Mesendoderm (in vitro differentiated cells): ENCODE results near the gene SDR42E1.
A peak's percentile ranks its signal among the peaks of the same experiment; 100 is the strongest.

ENCODE experiments used
- DNase-seq: peaks from one replicate; pipeline ENCODE4 v3.0.0; 2013
- H2AK5ac ChIP-seq: 2 replicates; pipeline ENCODE4 v1.6.1; 2013; ENCODE audit warnings: low read length, inconsistent platforms
- H2BK120ac ChIP-seq: 2 replicates; pipeline ENCODE4 v1.6.1; 2013; ENCODE audit warnings: low read depth, mild to moderate bottlenecking, low read length, moderate library complexity, mixed read lengths
- H2BK15ac ChIP-seq: replicated peaks from 2 replicates; pipeline ENCODE4 v1.6.1; 2013; ENCODE audit warnings: low read depth, mild to moderate bottlenecking, moderate library complexity
- H2BK5ac ChIP-seq: 2 replicates; pipeline ENCODE4 v1.6.1; 2013; ENCODE audit warnings: low read length, inconsistent platforms
- H3K18ac ChIP-seq: 2 replicates; pipeline ENCODE4 v1.6.1; 2013; ENCODE audit warnings: mild to moderate bottlenecking, low read length, mixed read lengths
- H3K23ac ChIP-seq: one replicate; pipeline ENCODE4 v1.6.1; 2013; ENCODE audit warnings: low read length
- H3K27ac ChIP-seq: 2 replicates; pipeline ENCODE4 v1.5.1; 2013; ENCODE audit warnings: low read depth, mild to moderate bottlenecking, inconsistent platforms, low read length, moderate library complexity
- H3K27me3 ChIP-seq: 2 replicates; pipeline ENCODE4 v1.6.1; 2013; ENCODE audit warnings: low read length, control low read depth, mild to moderate bottlenecking, inconsistent platforms; ENCODE audit not compliant: insufficient read depth, poor library complexity
- H3K36me3 ChIP-seq: 2 replicates; pipeline ENCODE4 v1.6.1; 2013; ENCODE audit warnings: low read length, inconsistent platforms; ENCODE audit not compliant: control insufficient read depth, insufficient read depth
- H3K4ac ChIP-seq: one replicate; pipeline ENCODE4 v1.6.1; 2013; ENCODE audit warnings: low read depth, mild to moderate bottlenecking, low read length, moderate library complexity
- H3K4me1 ChIP-seq: 2 replicates; pipeline ENCODE4 v1.6.1; 2013; ENCODE audit warnings: low read depth, low read length, inconsistent platforms; ENCODE audit not compliant: control insufficient read depth
- H3K4me2 ChIP-seq: 2 replicates; pipeline ENCODE4 v1.6.1; 2013; ENCODE audit warnings: low read length
- H3K4me3 ChIP-seq: 2 replicates; pipeline ENCODE4 v1.5.1; 2013; ENCODE audit warnings: mild to moderate bottlenecking, low read length
- H3K56ac ChIP-seq: one replicate; pipeline ENCODE4 v1.6.1; 2013; ENCODE audit warnings: low read length
- H3K79me1 ChIP-seq: 2 replicates; pipeline ENCODE4 v1.6.1; 2013; ENCODE audit warnings: low read length, inconsistent platforms
- H3K79me2 ChIP-seq: 2 replicates; pipeline ENCODE4 v1.6.1; 2013; ENCODE audit warnings: mild to moderate bottlenecking, low read length; ENCODE audit not compliant: control insufficient read depth, insufficient read depth
- H3K9ac ChIP-seq: 2 replicates; pipeline ENCODE4 v1.6.1; 2013; ENCODE audit warnings: low read length, inconsistent platforms
- H4K5ac ChIP-seq: one replicate; pipeline ENCODE4 v1.6.1; 2013; ENCODE audit warnings: low read length
- H4K8ac ChIP-seq: one replicate; pipeline ENCODE4 v1.6.1; 2013; ENCODE audit warnings: low read depth, mild to moderate bottlenecking, control low read depth, low read length, moderate library complexity
- WGBS: extraction: QIAGEN DNeasy Blood & Tissue Kit; methylation state at CpG from one replicate; pipeline ENCODE4 v1.1.7; 2013; ENCODE audit warnings: low lambda C conversion rate, missing lambda C conversion rate; ENCODE audit not compliant: insufficient coverage; ENCODE audit errors: extremely low coverage; 5-methylcytosine and 5-hydroxymethylcytosine counted together

SDR42E1 gene

DNA sequence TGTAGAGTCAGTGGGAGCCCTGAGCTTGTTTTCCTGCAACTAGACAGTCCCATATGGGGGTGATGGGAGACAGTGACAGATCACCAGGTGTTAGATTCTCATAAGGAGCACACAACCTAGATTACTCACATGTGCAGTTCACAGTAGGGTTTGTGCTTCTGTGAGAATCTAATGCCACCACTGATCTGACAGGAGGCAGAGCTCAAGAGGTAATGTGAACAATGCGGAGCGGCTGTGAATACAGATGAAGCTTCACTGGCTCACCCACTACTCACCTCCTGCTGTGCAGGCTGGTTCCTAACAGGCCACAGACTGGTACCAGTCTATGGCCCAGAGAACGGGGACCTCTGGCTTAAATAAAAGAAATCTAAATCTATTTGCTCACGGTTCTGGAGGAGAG lies 13.6 kb upstream of the SDR42E1 start:
- Histone ChIP-seq H3K4me2 (no peak overlapping the region), H3K23ac (no peak overlapping the region), H3K9ac (no peak overlapping the region), H2BK15ac (no peak overlapping the region), H4K8ac (no peak overlapping the region), H3K36me3 (no peaks in the 10 kb centered on the region), H3K18ac (no peak overlapping the region), H4K5ac (no peak overlapping the region), H3K56ac (no peak overlapping the region), H3K79me1 (no peaks in the 10 kb centered on the region), H3K4me1 (no peaks in the 10 kb centered on the region), H2AK5ac (no peak overlapping the region), H3K4me3 (no peak overlapping the region), H2BK5ac (no peak overlapping the region), H3K79me2 (no peaks in the 10 kb centered on the region), H3K27ac (no peak overlapping the region), H2BK120ac (no peak overlapping the region), H3K27me3 (no peaks in the 10 kb centered on the region), H3K4ac (no peak overlapping the region)
- WGBS: no CpG with 5 or more reads among the region's 4 CpGs
- no peak for DNase-seq

DNA sequence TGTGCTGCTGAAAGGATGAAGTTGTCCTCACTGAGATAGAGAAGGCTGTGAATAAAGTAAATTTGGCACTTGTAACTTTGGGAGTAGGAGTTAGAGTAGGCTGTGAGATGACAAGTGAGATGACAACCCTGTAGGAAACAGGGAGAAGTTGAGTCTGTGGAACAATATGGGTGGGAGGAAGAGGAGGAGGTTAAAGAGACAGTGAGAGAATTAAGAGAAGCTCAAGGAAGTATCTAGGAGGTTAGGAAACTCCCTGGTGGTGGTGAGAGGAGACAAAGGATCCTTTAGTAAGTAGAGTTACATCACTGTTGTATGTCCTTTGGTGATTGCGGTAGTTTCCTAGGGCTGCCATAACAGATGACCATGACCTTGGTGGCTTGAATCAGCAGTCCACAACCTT lies 13.0 kb upstream of the SDR42E1 start:
- no peak overlapping the region for H3K56ac ChIP-seq
- DNase-seq: no peak
- no peak overlapping the region for H3K4ac ChIP-seq
- no peak overlapping the region for H3K27ac ChIP-seq
- WGBS: no CpG with 5 or more reads among the region's 1 CpG
- H3K23ac ChIP-seq: no peak overlapping the region
- no peaks in the 10 kb centered on the region for H3K79me2 ChIP-seq
- no peak overlapping the region for H3K4me2 ChIP-seq
- no peak overlapping the region for H3K9ac ChIP-seq
- H3K36me3 ChIP-seq: no peaks in the 10 kb centered on the region
- no peak overlapping the region for H4K8ac ChIP-seq
- no peaks in the 10 kb centered on the region for H3K79me1 ChIP-seq
- no peak overlapping the region for H2BK5ac ChIP-seq
- H4K5ac ChIP-seq: no peak overlapping the region
- no peaks in the 10 kb centered on the region for H3K27me3 ChIP-seq
- no peaks in the 10 kb centered on the region for H3K4me1 ChIP-seq
- no peak overlapping the region for H3K18ac ChIP-seq
- H2BK15ac ChIP-seq: no peak overlapping the region
- no peak overlapping the region for H3K4me3 ChIP-seq
- no peak overlapping the region for H2AK5ac ChIP-seq
- no peak overlapping the region for H2BK120ac ChIP-seq

DNA sequence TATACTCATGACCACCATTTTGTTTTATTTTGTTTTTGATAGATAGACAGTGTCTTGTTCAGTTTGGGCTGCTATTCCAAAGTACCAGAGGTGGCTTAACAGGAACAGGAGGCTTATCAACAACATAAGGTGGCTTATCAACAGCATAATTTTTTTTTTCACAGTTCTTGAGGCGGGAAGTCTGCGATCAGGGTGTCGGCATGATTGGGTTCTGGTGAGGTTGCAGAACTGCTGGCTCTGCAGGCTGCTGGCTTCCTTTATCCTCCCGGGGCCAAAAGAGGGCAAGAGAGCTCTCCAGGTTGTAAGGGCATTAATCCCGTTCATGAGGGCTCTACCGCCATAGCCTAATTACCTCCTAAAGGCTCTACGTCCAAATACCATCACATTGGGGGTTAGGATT lies 11.9 kb upstream of the SDR42E1 start:
- WGBS: no CpG with 5 or more reads among the region's 7 CpGs
- Histone ChIP-seq H3K18ac (no peak overlapping the region), H3K4me2 (no peak overlapping the region), H3K56ac (no peak overlapping the region), H3K4me1 (no peaks in the 10 kb centered on the region), H3K4me3 (no peak overlapping the region), H4K8ac (no peak overlapping the region), H4K5ac (no peak overlapping the region), H3K27ac (no peak overlapping the region), H3K4ac (no peak overlapping the region), H3K79me1 (no peaks in the 10 kb centered on the region), H3K9ac (no peak overlapping the region), H2BK15ac (no peak overlapping the region), H2BK120ac (no peak overlapping the region), H3K23ac (no peak overlapping the region), H3K27me3 (no peaks in the 10 kb centered on the region), H3K79me2 (no peaks in the 10 kb centered on the region), H2BK5ac (no peak overlapping the region), H3K36me3 (no peaks in the 10 kb centered on the region), H2AK5ac (no peak overlapping the region)
- peak; percentile 52 for DNase-seq

DNA sequence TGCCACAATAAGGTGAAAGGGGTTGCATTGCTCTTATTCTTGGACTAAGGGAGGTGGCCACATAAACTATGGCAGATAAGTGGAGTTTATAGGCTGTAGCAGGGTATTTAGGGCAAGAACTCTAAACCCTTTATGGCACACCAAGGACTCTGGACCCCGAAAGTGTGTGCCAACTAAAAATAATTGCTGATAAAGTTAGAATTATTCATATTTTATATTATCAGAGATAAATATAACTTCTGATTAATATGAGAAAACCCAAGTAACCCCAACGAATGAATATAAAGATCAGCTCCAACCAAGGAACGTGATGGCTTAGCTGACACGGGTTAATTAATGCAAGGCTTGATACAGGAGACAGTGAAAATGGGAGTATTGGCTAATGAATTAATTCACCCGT lies 8.8 kb upstream of the SDR42E1 start:
- no peak for DNase-seq
- no peak overlapping the region for H3K4ac ChIP-seq
- H2BK120ac ChIP-seq: no peak overlapping the region
- H2BK5ac ChIP-seq: no peak overlapping the region
- no peak overlapping the region for H3K18ac ChIP-seq
- H3K56ac ChIP-seq: no peak overlapping the region
- H2BK15ac ChIP-seq: no peak overlapping the region
- H3K9ac ChIP-seq: no peak overlapping the region
- no CpG with 5 or more reads among the region's 5 CpGs for WGBS
- no peak overlapping the region for H3K23ac ChIP-seq
- H2AK5ac ChIP-seq: no peak overlapping the region
- no peak overlapping the region for H4K8ac ChIP-seq
- H3K4me3 ChIP-seq: no peak overlapping the region
- no peaks in the 10 kb centered on the region for H3K36me3 ChIP-seq
- H3K79me1 ChIP-seq: no peaks in the 10 kb centered on the region
- no peaks in the 10 kb centered on the region for H3K79me2 ChIP-seq
- no peak overlapping the region for H4K5ac ChIP-seq
- H3K4me1 ChIP-seq: no peaks in the 10 kb centered on the region
- H3K27me3 ChIP-seq: no peaks in the 10 kb centered on the region
- no peak overlapping the region for H3K27ac ChIP-seq
- no peak overlapping the region for H3K4me2 ChIP-seq

DNA sequence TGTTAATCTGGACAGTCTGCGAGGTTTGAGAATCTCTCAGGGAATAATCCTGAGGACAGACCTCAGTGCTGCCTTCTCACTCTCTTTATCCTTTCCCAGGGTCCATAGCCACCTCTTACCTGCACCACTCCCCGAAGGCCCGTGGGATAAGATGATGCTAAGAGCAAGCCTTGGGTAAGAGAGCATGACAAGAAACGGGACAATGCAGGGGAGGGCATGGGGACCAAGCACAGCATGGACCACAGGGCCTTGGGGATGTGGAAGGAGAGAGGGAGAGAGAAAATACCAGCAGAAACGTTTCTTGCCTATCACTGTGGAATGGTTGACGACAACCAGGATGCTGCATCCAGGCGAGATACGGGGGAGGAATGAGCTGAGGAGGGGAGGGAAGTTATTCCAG lies 8.3 kb upstream of the SDR42E1 start:
- Histone ChIP-seq H4K5ac (no peak overlapping the region), H2BK120ac (no peak overlapping the region), H3K4me3 (no peak overlapping the region), H4K8ac (no peak overlapping the region), H2BK5ac (no peak overlapping the region), H3K27me3 (no peaks in the 10 kb centered on the region), H3K4ac (no peak overlapping the region), H2AK5ac (no peak overlapping the region), H3K79me2 (no peaks in the 10 kb centered on the region), H3K18ac (no peak overlapping the region), H3K4me2 (no peak overlapping the region), H3K79me1 (no peaks in the 10 kb centered on the region), H3K36me3 (no peaks in the 10 kb centered on the region), H3K27ac (no peak overlapping the region), H3K23ac (no peak overlapping the region), H2BK15ac (no peak overlapping the region), H3K4me1 (no peaks in the 10 kb centered on the region), H3K9ac (no peak overlapping the region), H3K56ac (no peak overlapping the region)
- no CpG with 5 or more reads among the region's 8 CpGs for WGBS
- DNase-seq: no peak

DNA sequence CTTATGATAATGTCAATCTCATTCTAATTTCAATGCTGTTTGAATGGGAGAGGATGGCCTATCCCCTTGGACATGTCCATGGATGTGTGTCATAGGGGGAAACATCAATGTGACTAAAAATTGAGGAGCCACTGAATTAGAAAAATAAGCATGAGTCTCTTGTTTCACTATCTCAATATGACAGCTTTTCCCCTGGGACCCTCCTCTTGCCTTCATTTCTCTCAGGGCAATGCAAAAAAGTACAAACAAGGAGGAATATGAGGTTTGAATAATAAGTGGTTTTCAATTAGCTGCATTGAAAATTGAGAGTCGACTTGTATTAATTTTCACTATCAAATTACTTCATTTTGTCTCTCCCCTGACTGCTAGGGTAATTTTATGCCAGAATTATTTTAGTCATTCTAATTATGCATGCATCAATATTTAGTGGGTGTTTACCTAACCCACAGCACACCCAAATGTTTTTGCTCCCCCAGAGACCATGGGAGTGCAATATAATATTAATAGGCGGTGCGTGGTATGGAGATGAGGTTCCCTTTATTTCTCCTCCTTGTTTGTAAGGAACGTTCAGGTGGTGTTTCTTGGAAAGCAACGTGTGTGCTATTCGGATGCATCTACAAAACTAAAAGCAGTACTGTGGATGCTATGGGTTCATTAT lies 6.8 kb upstream of the SDR42E1 start:
- no peak for DNase-seq
- Histone ChIP-seq H3K9ac (no peak overlapping the region), H3K27ac (no peak overlapping the region), H3K79me1 (no peaks in the 10 kb centered on the region), H2BK15ac (no peak overlapping the region), H3K4me1 (no peaks in the 10 kb centered on the region), H3K27me3 (no peaks in the 10 kb centered on the region), H3K56ac (no peak overlapping the region), H2BK120ac (no peak overlapping the region), H3K79me2 (no peaks in the 10 kb centered on the region), H2AK5ac (no peak overlapping the region), H2BK5ac (no peak overlapping the region), H3K4me3 (no peak overlapping the region), H3K4me2 (no peak overlapping the region), H4K5ac (no peak overlapping the region), H3K23ac (no peak overlapping the region), H4K8ac (no peak overlapping the region), H3K4ac (no peak overlapping the region), H3K18ac (no peak overlapping the region), H3K36me3 (no peaks in the 10 kb centered on the region)
- WGBS: no CpG with 5 or more reads among the region's 6 CpGs
